Mammary epithelial cell (primary cell): ENCODE results near the gene OLFM1.

Experiments used
- CTCF ChIP-seq, 2 donors: IDR thresholded peaks in 1 of 2; conservative IDR thresholded peaks in 1 of 2; 2 replicates each; pipeline ENCODE4 v1.5.1; 2011 to 2012; ENCODE audit warnings: inconsistent platforms in 2 of 2, low read length in 2 of 2, mild to moderate bottlenecking in 2 of 2, control low read depth in 1 of 2, low read depth in 1 of 2; ENCODE audit not compliant: insufficient read depth in 1 of 2; ENCODE audit errors: extremely low read depth in 1 of 2
- EZH2 ChIP-seq: IDR thresholded peaks from 2 replicates; pipeline ENCODE4 v1.6.1; 2012; ENCODE audit warnings: low read length, inconsistent platforms, borderline replicate concordance

- TF ChIP-seq CTCF (conservative IDR thresholded peaks at IDR 0.05 in 1 of 2, IDR thresholded peaks at IDR 0.05 in 1 of 2; ENCODE audit: extremely low read depth in 1 of 2, insufficient read depth in 1 of 2, low read depth in 1 of 2, low read length in 2 of 2), result no peak
- no peak for TF ChIP-seq EZH2
Measured at GRCh38 chr9:135139366-135139959, 52.0 kb downstream of the OLFM1 start.
